Cardiac muscle cell (in vitro differentiated cells and primary cell): ENCODE data around the gene CCR5. TPM values are rescaled to one million over a fixed set of nuclear protein-coding genes. Genes with fewer than 3 reads are reported as not detected.
"Not testable (repeated sequence)": the region's sequence is repeated elsewhere in the genome, so short reads cannot be mapped to it uniquely, and the experiment has no call there.

Source experiments
- DNase-seq, 2 donors: peaks; one replicate each; pipeline versions ENCODE4 v3.0.0 to v3.0.0-alpha.2; 2010 to 2017; ENCODE audit warnings: low read depth in 1 of 2, low spot score in 1 of 2
- H3K27ac ChIP-seq: fragments of 200-600 bp; sonication (generic); 2 replicates; pipeline ENCODE4 v1.5.1; 2016
- H3K27me3 ChIP-seq: fragments of 200-600 bp; sonication (generic); 2 replicates; pipeline ENCODE4 v1.6.0; 2016; ENCODE audit warnings: control low read depth
- H3K36me3 ChIP-seq: fragments of 200-600 bp; sonication (generic); 2 replicates; pipeline ENCODE4 v1.5.1; 2016; ENCODE audit warnings: control low read depth
- H3K4me1 ChIP-seq: fragments of 200-600 bp; sonication (generic); 2 replicates; pipeline ENCODE4 v1.8.1; 2017; ENCODE audit warnings: low read depth, mild to moderate bottlenecking, mixed run types
- H3K4me3 ChIP-seq: fragments of 200-600 bp; sonication (generic); 2 replicates; pipeline ENCODE4 v1.5.1; 2016; ENCODE audit warnings: mild to moderate bottlenecking
- H3K9me3 ChIP-seq: fragments of 200-600 bp; sonication (generic); 2 replicates; pipeline ENCODE4 v1.5.1; 2017; ENCODE audit warnings: low read depth, mild to moderate bottlenecking, control low read depth
- CTCF ChIP-seq: IDR thresholded peaks from 2 replicates; pipeline ENCODE4 v1.5.1; 2012; ENCODE audit warnings: low read depth, mild to moderate bottlenecking, low read length
- polyA plus RNA-seq: library from polyadenylated mRNA; unstranded; fragments of >200 nt; fragmentation: Nextera tagmentation; extraction: Ambion mirVana; gene quantifications from 2 replicates; pipeline ENCODE4 v1.2.1, GENCODE V29; 2016
- total RNA-seq: library from RNA; depleted of rRNA; stranded (reverse); fragments of >200 nt; gene quantifications from 2 replicates; pipeline ENCODE4 v1.2.3, GENCODE V29; 2016

The CCR5 gene
- not detected in 2 replicates for total RNA-seq
- polyA plus RNA-seq: not detected in 2 replicates

- no peak for TF ChIP-seq CTCF
- Histone ChIP-seq H3K27me3 (peaks cover 8% of the 10 kb centered on the region), H3K36me3 (no peaks in the 10 kb centered on the region), H3K4me3 (no peak within 1 kb of the TSS), H3K27ac (no peak within 1 kb of the TSS), H3K4me1 (no peaks in the 10 kb centered on the region), H3K9me3 (no peaks in the 10 kb centered on the region)
- no peak for DNase-seq
Measured at GRCh38 chr3:46370839-46371518, at the start of gene CCR5. Gene CCR5 (plus strand): TSS chr3:46370946. CDS start chr3:46372903, 1,957 bp downstream.

- no peak for DNase-seq
- H3K27me3 ChIP-seq: no peaks in the 10 kb centered on the region
- H3K36me3 ChIP-seq: no peaks in the 10 kb centered on the region
- no peak overlapping the region for H3K4me3 ChIP-seq
- no peak for TF ChIP-seq CTCF
- H3K27ac ChIP-seq: no peak overlapping the region
- H3K9me3 ChIP-seq: no peaks in the 10 kb centered on the region
- H3K4me1 ChIP-seq: no peaks in the 10 kb centered on the region
Measured at GRCh38 chr3:46321461-46322104, 49.2 kb upstream of the CCR5 start.

GRCh38 chr3:46324036-46324435 lies 46.7 kb upstream of the CCR5 start:
- no peaks in the 10 kb centered on the region for H3K36me3 ChIP-seq
- DNase-seq: no peak
- no peak for TF ChIP-seq CTCF
- no peak overlapping the region for H3K4me3 ChIP-seq
- no peak overlapping the region for H3K27ac ChIP-seq
- no peaks in the 10 kb centered on the region for H3K27me3 ChIP-seq
- H3K9me3 ChIP-seq: no peaks in the 10 kb centered on the region
- no peaks in the 10 kb centered on the region for H3K4me1 ChIP-seq

GRCh38 chr3:46325645-46326300 lies 45.0 kb upstream of the CCR5 start:
- H3K36me3 ChIP-seq: no peaks in the 10 kb centered on the region
- H3K4me3 ChIP-seq: no peak overlapping the region
- no peaks in the 10 kb centered on the region for H3K9me3 ChIP-seq

GRCh38 chr3:46330676-46331075 lies 40.1 kb upstream of the CCR5 start:
- H3K4me3 ChIP-seq, H3K9me3 ChIP-seq, H3K36me3 ChIP-seq, H3K4me1 ChIP-seq, H3K27me3 ChIP-seq, H3K27ac ChIP-seq: not testable (repeated sequence)
- DNase-seq: peak in 1 of 2 donors; percentile 3

More at GRCh38 chr3:46325645-46326300, 45.0 kb upstream of the CCR5 start:
- H3K4me1 ChIP-seq: no peaks in the 10 kb centered on the region
- no peak for DNase-seq
- no peak for TF ChIP-seq CTCF
- no peak overlapping the region for H3K27ac ChIP-seq
- no peaks in the 10 kb centered on the region for H3K27me3 ChIP-seq
